NCI-H82 (cell line): ENCODE data around the gene MUS81.
"Not testable (repeated sequence)": the region's sequence is repeated elsewhere in the genome, so short reads cannot be mapped to it uniquely, and the experiment has no call there.

Source experiments
- DNase-seq: peaks from one replicate; lab custom pipeline; 2025; lab: John Stamatoyannopoulos, UW

MUS81 gene

GRCh38 chr11:65860278-65861164 is at the start of gene MUS81:
Gene MUS81 (plus strand): TSS chr11:65860433. CDS start chr11:65860754, 321 bp downstream.
- DNase-seq = peak; percentile 97

GRCh38 chr11:65811764-65812475 is 48.3 kb upstream of the MUS81 start:
- DNase-seq = peak; percentile 38

DNA sequence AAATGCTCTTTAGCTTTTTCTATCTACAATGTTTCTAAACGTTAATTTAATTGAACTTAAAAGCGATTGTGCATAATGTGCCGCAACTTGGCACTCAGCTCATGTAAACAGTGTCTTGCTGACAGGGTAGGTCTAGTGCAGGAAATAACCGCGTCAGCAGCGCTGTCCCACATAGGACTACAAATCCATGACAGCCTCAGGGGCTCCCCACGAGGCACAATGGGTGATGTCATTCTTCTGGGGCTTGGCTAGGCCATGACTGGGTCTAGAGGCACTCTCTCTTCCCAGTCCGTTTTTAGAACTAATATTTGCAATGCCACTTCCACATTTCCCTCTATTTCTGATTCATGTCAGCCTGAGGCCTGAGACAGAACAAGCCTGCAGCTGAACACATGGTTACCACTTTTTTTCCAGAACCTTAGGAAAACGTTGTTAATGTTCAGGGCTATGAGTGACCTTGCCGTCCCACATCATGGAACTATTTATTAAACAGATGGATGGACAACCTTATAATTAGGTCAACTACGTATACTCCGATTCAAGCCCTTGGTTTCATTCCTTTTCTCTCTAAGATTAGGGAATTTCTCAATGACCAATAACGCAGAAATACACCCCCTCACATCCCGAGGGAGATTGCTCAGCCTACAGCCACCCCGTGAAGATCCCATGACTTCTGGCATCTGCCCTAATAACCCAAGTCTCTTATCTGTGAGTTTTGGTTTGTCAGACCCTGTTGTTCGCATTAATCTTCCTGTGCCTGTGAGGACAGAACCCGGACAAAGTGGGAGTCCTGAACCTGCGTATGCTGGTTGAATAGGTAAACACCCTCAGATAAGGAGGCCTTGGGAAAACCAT is 45.9 kb upstream of the MUS81 start:
- DNase-seq = no peak

DNA sequence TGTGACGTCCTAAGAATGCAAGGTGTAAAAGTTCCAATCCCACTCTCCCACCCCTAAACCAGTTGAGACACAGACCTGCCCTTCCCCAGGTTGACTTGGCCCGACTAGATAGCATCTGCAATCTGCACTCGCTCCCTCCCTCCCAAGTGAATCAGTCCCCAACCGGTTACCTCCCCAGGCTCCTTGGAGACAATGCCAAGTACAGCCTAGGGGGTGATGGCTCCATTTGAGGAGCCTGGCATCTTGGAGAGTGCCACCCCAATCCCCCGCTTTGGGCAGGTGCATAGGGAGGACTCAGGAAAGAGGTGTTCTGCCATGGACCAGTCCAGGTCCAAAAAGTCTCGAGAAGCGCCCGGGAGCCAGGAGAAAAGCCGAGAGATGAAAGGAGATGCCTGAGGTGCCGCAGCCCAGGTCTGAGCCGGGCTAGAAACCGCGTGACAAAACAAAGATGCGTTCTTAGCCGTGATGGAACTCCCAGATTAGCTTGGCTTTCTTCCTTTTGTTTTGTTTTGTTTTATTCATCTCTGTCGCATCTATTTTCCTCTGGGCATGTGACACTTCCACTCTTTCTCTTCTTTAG is 45.2 kb upstream of the MUS81 start:
- DNase-seq = no peak

- no peak for DNase-seq
These were observed 43.5 kb upstream of the MUS81 start for GRCh38 chr11:65816696-65817095.

GRCh38 chr11:65817312-65817834 is 42.9 kb upstream of the MUS81 start:
- no peak for DNase-seq

GRCh38 chr11:65817835-65818680 is 42.2 kb upstream of the MUS81 start:
- DNase-seq = peak; percentile 89

GRCh38 chr11:65821107-65821506 is 39.1 kb upstream of the MUS81 start:
- DNase-seq = no peak

GRCh38 chr11:65822776-65823528 is 37.3 kb upstream of the MUS81 start:
- no peak for DNase-seq

GRCh38 chr11:65826984-65827735 is 33.1 kb upstream of the MUS81 start:
- DNase-seq = no peak

- DNase-seq = no peak
These were observed 30.8 kb upstream of the MUS81 start for GRCh38 chr11:65829459-65829858.

DNA sequence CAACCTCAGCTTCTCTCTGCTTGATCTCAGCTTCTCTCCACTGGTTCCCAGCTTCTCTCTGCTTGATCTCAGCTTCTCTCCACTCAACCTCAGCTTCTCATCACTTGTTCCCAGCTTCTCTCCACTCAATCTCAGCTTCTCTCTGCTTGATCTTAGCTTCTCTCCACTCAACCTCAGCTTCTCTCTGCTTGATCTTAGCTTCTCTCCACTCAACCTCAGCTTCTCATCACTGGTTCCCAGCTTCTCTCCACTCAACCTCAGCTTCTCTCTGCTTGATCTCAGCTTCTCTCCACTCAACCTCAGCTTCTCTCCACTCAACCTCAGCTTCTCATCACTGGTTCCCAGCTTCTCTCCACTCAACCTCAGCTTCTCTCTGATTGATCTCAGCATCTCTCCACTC is 28.0 kb upstream of the MUS81 start:
- not testable (repeated sequence) for DNase-seq

DNA sequence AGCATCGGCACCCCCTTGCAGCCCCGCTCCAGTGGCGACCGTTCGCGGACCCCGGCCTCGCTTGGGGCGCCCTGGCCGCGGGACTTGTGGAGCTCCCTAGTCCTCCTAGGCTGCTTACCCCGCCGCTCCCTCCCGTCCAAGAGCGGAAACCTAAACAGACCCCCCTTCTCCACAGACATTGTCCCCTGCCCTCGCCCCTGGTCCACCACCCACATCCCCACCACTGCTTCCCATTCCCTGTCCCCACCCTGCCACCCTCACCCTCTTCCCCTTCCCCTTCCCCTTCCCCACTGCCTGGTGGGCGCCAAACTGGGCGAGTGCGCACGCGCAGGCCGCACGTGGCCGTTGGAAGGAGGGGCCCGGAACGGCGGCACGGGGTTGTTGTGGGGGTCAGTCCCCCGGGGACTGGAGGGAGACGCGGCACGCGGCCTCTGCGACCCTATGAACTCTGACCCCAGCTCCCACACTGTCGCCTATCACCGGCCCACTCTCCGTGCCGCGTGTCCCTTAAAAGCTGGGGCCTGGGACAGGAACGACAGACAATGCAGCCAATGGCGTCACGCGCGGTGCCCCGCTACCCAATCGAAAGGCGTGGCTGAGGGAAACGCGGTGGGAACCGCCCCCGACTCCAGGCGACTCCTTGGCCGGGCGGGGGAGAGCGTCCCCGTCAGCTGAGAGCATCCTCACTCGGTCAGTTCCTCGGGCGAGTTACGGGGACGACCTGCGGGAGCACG is 26.8 kb upstream of the MUS81 start, which contains the start of gene SNX32:
Gene SNX32, plus strand, starts transcription at position 667 of the 734 bp plus-strand sequence. CDS start 103 bp downstream, outside the sequence.
- peak; percentile 95 for DNase-seq

GRCh38 chr11:65834202-65834601 is 26.0 kb upstream of the MUS81 start:
- no peak for DNase-seq

DNA sequence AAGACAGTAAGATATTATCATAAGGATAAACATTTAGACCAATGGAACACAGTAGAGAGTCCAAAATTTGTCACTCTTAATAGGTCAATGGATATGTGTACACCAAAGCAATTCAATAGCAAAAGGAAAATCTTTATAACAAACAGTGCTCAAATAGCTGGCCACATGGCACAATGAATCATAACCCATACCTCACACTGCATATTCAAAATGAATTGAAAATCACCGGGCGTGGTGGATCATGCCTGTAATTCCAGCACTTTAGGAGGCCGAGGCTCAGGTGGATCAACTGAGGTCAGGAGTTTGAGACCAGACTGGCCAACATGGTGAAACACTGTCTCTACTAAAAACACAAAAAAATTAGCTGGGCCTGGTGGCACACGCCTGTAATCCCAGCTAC is 18.1 kb upstream of the MUS81 start:
- DNase-seq = no peak

GRCh38 chr11:65843811-65844210 is 16.4 kb upstream of the MUS81 start:
- DNase-seq = no peak

DNA sequence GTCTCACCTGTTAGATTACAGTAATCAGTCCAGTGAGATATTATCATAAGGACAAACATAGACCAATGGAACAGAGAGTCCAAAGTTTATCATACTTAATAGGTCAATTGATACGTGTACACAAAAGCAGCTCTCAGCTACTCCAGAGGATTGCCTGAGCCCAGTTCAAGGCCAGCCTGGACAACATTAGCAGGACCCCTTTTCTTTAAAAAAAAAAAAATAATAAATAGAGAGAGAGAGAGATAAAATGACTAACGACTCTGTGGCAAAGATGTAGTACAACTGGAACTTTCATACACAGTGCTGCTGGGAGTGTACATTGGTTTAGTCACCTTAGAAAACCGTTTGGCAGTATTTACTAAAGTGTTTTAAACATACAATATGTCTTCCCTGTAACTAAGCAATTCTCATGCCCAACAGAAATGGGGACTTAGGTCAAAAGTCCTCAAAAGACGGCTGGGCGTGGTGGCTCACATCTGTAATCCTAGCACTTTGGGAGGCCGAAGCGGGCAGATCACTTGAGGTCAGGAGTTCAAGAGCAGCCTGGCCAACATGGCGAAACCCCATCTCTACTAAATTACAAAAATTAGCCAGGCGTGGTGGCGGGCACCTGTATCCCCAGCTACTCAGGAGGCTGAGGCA is 15.9 kb upstream of the MUS81 start:
- no peak for DNase-seq

- no peak for DNase-seq
These were observed 12.5 kb upstream of the MUS81 start for GRCh38 chr11:65847746-65848145.
